IPS-18a (cell line): Measurements from ENCODE around the gene BRF1.
"Not testable (repeated sequence)": the region's sequence is repeated elsewhere in the genome, so short reads cannot be mapped to it uniquely, and the experiment has no call there.

ENCODE experiments used
- H3K27ac ChIP-seq: one replicate; pipeline ENCODE4 v1.5.1; 2013; ENCODE audit warnings: low read length
- H3K27me3 ChIP-seq: one replicate; pipeline ENCODE4 v1.6.1; 2013; ENCODE audit warnings: mild to moderate bottlenecking, low read length; ENCODE audit not compliant: control insufficient read depth, insufficient read depth
- H3K36me3 ChIP-seq: one replicate; pipeline ENCODE4 v1.6.1; 2013; ENCODE audit warnings: low read depth, low read length; ENCODE audit not compliant: control insufficient read depth
- H3K4me1 ChIP-seq: one replicate; pipeline ENCODE4 v1.6.1; 2013; ENCODE audit warnings: low read depth, low read length; ENCODE audit not compliant: control insufficient read depth
- H3K4me3 ChIP-seq: one replicate; pipeline ENCODE4 v1.5.1; 2013; ENCODE audit warnings: low read length
- H3K9ac ChIP-seq: one replicate; pipeline ENCODE4 v1.6.1; 2013; ENCODE audit warnings: mild to moderate bottlenecking, low read length, moderate library complexity
- H3K9me3 ChIP-seq: one replicate; pipeline ENCODE4 v1.6.1; 2013; ENCODE audit warnings: low read depth, low read length; ENCODE audit not compliant: control insufficient read depth

BRF1 gene

DNA sequence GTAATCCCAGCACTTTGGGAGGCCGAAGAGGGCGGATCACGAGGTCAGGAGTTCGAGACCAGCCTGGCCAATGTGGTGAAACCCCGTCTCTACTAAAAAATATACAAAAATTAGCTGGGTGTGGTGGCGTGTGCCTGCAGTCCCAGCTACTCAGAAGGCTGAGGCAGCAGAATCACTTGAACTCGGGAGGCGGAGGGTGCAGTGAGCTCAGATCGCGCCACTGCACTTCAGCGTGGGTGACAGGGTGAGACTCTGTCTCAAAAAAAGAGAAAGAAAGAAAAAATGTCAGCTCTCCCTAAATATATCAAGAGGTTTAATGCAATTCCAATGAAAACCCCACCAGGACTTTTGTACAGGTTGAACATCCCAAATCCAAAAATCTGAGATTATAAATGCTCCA is 3.5 kb downstream of the BRF1 start:
- H3K4me3 ChIP-seq, H3K9me3 ChIP-seq, H3K4me1 ChIP-seq, H3K36me3 ChIP-seq, H3K9ac ChIP-seq, H3K27ac ChIP-seq: not testable (repeated sequence)
- peaks cover 15% of the 10 kb centered on the region for H3K27me3 ChIP-seq

DNA sequence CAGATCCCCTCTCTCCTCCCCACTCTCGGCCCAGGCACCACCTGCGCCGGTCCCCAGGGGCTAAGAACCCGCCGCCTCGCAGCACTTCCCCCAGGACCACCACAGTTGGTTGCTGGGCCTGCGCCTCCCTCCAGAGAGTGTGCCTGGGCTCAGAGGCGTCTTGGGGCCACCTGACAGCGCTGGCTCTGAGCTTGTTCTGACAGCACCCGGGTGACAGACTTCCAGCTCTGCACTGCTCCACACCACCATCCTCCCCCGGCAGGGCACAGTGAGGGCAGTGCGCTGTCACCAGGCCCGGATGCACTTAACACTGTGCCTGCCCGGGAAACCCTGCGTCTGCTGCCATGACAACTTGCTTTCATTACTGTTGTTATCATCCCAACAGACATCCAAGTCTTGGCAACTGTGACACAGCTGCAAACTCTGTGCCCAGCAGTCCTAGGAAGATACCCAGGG is 6.6 kb downstream of the BRF1 start:
- Histone ChIP-seq H3K36me3 (no peaks in the 10 kb centered on the region), H3K27ac (no peak overlapping the region), H3K4me3 (no peak overlapping the region), H3K4me1 (no peaks in the 10 kb centered on the region), H3K9me3 (no peaks in the 10 kb centered on the region), H3K27me3 (peaks cover 3% of the 10 kb centered on the region), H3K9ac (no peak overlapping the region)

DNA sequence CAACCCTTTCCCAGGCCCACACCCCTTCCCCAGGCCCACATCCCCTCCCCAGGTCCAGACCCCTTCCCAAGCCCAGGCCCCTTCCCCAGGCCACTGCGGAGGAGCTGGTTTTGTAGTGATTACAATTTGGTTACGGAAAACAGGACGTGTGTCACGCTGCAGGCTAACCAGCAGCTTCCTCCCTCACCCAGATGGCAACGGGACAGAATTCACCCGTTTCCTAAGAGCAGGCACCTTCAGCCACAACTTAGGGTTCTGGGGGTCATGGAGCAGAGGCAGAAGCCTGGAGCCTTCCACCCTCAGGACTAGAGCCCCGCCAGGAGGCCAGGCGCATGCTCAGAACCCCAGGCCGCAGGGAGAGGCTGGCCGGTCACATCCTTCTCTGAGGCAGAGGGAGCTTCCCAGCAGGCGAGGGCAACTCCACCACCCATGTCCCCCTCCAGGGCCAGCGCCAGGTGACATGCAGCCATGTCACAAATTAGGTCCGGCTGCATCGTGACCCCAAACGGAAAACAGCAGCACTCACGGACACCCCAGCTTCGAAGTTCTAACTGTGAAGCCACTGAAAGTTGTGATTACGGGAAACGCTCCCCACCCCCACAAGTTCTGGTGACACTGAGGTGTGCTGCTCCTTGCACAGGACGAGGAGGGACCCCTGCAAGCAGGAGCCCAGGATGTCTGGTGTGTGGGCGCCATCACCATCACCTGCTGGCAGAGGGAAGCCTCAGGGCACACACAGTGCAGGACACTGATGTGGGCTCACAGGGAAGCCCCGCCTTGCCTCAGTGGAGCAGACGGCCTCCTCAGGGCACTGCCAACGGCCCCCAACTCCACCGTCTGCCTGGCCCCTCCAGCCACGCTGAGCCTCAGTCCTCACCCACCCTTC is 7.7 kb downstream of the BRF1 start:
- no peaks in the 10 kb centered on the region for H3K27me3 ChIP-seq
- no peak overlapping the region for H3K4me3 ChIP-seq
- no peak overlapping the region for H3K27ac ChIP-seq
- H3K36me3 ChIP-seq = no peaks in the 10 kb centered on the region
- H3K4me1 ChIP-seq = no peaks in the 10 kb centered on the region
- no peaks in the 10 kb centered on the region for H3K9me3 ChIP-seq
- no peak overlapping the region for H3K9ac ChIP-seq

DNA sequence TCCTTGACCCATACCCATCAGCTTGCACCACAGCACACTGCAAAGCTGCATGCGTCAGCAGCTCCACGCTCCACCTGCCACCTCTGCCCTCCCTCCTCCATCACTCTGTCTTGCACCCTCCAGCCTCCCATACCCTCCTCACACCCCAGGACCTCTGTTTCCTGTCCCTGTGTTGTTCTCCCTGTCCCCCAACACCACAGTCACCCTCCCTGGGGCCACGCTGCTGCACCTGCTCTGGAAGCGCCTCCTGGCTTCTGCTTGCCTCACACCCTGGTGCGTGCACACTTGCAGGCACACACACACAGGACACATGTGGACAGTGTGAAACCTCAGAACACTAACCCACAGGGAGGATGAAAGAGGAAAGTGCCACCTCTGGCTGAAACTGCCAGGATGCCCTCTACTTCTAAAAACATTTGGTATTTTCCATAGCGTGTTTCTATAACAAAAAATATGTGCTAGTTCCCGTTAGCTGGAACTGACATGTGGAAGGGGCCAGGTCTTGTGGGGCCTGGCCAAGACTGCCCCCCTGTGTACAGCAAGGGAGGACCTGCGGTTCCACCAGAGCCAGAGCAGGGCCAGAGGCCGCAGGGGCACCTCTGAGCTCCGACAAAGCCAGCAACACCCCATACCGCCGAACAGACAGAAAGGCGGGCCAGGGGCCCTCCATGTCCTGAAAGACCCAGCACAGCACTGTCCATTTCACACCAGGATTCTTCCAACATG is 10.0 kb downstream of the BRF1 start:
- H3K9ac ChIP-seq = no peak overlapping the region
- H3K27me3 ChIP-seq = no peaks in the 10 kb centered on the region
- no peaks in the 10 kb centered on the region for H3K36me3 ChIP-seq
- no peaks in the 10 kb centered on the region for H3K9me3 ChIP-seq
- H3K4me3 ChIP-seq = no peak overlapping the region
- no peak overlapping the region for H3K27ac ChIP-seq
- no peaks in the 10 kb centered on the region for H3K4me1 ChIP-seq

DNA sequence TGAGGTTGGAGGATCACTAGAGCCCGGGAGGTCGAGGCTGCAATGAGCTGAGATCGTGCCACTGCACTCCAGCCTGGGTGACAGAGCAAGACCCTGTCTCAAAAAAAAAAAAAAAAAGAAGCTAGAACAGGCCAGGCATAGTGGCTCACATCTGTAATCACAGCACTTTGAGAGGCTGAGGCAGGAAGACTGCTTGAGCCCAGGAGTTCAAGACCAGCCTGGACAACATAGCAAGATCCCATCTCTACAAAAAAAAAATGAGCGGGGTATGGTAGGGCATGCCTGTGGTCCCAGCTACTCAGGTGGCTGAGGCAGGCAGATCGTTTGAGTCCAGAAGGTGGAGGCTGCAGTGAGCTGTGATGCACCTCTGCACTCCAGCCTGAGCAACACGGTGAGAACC is 11.9 kb downstream of the BRF1 start:
- not testable (repeated sequence) for H3K9ac ChIP-seq, H3K27ac ChIP-seq, H3K9me3 ChIP-seq, H3K36me3 ChIP-seq, H3K4me3 ChIP-seq, H3K4me1 ChIP-seq, H3K27me3 ChIP-seq

DNA sequence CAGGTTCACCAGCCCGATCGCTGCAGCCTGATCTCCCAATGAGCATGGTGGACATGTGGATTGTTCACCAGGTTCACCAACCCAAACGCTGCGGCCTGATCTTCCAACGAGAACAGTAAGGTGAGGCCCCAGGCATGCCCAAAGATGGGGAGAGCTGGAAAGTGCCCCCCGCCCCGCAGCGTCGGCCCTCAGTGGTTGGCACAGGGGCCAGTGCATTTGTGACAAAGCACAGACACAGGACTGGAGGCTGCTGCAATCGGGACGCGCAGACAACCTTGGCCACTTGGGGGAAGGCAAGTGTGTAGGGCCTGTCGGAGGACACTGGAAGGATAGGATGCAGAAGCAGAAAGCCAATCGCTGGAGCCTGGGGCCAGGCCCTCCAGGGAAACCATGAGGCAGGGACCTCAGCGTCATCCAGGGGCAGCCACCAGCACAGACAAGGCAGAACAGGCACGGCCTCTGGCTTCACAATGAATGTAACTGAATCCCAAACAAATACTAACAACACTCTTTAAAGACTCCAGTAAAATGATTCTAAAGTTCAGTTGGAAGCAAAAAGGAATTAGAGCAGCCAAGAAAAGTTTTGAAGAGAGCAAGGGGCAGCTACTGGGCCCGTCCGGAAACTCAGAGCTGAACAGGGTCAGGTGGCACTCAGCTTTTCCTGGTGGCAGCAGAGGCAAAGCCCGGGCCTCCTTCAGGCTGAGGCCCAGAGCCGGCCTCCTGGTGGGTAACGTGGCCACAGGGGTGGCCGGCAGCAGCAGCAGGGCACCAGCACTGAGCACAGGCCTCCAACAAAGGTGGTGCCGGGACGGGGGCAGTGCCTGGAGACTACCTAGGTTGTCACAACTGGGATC is 13.3 kb downstream of the BRF1 start:
- Histone ChIP-seq H3K9ac (no peak overlapping the region), H3K27ac (no peak overlapping the region), H3K36me3 (no peaks in the 10 kb centered on the region), H3K4me3 (no peak overlapping the region), H3K4me1 (peaks cover 4% of the 10 kb centered on the region), H3K9me3 (no peaks in the 10 kb centered on the region), H3K27me3 (no peaks in the 10 kb centered on the region)

DNA sequence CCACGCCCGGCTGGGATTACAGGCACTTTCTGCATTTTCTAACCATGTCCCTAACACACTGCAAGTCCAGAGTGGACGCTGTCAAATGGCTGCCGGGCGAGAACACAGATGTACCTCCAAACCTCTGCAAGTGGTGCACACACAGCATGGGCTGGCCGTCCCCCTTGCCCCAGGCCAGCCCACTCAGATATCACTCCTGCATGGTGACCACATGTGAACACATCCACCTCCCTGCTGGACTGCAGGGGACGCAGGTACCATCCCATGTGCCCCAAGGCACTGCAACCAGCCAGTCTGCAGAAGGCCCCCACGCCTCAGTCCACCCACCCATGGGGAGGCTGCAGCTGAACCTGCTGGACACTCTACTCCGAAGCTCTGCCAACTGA is 14.0 kb downstream of the BRF1 start:
- H3K4me3 ChIP-seq = no peak overlapping the region
- no peaks in the 10 kb centered on the region for H3K27me3 ChIP-seq
- no peaks in the 10 kb centered on the region for H3K9me3 ChIP-seq
- H3K9ac ChIP-seq = no peak overlapping the region
- peaks cover 4% of the 10 kb centered on the region for H3K4me1 ChIP-seq
- H3K36me3 ChIP-seq = no peaks in the 10 kb centered on the region
- H3K27ac ChIP-seq = no peak overlapping the region

DNA sequence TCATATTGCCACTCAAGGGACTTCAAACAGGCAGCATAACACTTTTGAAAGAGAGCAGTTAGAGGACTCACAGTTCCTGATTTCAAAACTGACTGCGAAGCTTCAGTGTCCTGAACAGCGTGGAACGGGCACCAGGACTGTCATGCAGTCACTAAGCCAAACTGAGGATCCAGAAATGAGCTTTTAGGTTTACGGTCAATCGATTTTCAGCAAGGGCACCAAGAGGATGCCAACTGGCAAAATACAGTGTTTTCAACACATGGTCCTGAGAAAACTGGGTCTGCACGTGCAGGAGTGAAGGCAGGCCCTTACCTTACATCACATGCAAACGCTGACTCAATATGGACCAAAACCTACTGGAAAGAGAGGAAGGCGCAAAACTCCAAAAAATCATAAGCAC is 15.6 kb downstream of the BRF1 start:
- H3K9me3 ChIP-seq = no peaks in the 10 kb centered on the region
- no peaks in the 10 kb centered on the region for H3K27me3 ChIP-seq
- no peak overlapping the region for H3K4me3 ChIP-seq
- H3K4me1 ChIP-seq = peaks cover 4% of the 10 kb centered on the region
- no peak overlapping the region for H3K9ac ChIP-seq
- no peaks in the 10 kb centered on the region for H3K36me3 ChIP-seq
- no peak overlapping the region for H3K27ac ChIP-seq

DNA sequence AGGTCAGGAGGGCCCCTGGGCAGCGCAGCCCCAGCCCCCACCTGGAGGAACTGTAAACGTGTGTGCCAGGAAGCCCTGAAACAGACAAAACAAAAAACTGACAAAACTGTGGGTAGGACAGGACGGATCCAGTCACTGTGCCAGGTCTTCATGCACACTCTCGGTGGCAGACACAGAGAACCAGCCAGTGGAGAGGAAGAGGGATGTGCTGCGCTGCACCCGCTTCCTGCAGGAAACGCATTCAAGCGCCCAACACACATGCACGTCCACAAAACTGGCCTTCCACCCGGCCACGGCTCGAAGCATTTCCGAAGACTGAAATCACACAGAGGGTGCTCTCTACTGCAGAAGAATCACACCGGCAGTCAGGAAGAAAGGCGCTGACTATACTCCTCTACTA is 16.9 kb downstream of the BRF1 start:
- no peaks in the 10 kb centered on the region for H3K27me3 ChIP-seq
- H3K9ac ChIP-seq = no peak overlapping the region
- H3K36me3 ChIP-seq = no peaks in the 10 kb centered on the region
- no peaks in the 10 kb centered on the region for H3K9me3 ChIP-seq
- H3K4me1 ChIP-seq = peaks cover 4% of the 10 kb centered on the region
- H3K4me3 ChIP-seq = no peak overlapping the region
- H3K27ac ChIP-seq = no peak overlapping the region

DNA sequence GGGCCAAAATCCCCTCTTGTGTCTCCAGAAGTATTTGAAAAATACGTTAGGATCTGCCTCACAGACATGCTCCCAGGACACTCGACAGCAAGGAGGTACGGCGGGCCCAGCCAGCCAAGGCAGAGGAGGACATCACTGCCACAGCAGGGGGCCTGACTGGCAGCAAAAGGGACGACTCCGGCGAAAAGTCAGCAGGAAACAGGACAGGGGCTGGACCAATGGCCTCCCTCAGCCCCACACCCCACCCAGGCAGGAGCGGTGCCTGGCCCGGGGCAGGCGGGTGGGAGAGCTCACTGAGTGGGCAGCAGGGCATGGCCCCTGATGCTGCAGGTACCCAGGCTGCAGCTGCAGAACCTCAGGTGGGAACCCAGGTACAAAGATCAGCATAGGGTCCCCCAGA is 17.8 kb downstream of the BRF1 start:
- Histone ChIP-seq H3K27me3 (no peaks in the 10 kb centered on the region), H3K4me1 (peaks cover 4% of the 10 kb centered on the region), H3K9ac (no peak overlapping the region), H3K27ac (no peak overlapping the region), H3K9me3 (no peaks in the 10 kb centered on the region), H3K36me3 (no peaks in the 10 kb centered on the region), H3K4me3 (no peak overlapping the region)

DNA sequence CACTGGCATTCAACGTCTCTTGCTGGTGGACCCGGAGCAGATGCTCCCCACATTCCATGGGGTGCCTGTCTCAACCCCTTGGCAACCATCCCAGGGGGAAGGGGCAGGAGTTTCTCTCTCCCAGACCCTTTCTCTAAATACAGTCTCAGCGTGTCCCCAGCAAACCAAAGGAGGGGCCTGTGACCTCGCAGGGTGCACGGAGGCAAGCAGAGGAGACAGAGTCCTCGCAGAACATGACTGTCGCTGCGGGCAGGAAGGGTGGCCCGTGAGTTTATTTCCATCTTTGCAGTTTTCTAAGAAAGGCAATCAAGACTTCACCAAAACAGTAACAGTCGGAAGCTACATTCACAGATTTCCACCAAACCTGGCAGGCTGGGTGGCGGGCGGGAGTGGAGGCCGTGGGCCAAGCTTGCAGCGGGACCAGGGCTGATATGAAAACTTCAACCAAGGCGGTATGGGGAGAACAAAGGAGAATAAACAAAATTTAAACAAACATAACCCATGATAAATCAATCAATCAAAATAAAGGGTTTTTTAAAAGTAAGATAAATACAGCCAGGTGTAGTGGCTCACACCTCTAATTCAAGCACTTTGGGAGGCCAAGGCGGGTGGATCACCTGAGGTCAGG is 18.6 kb downstream of the BRF1 start:
- Histone ChIP-seq H3K4me1 (peaks cover 4% of the 10 kb centered on the region), H3K9ac (no peak overlapping the region), H3K4me3 (no peak overlapping the region), H3K27me3 (no peaks in the 10 kb centered on the region), H3K27ac (no peak overlapping the region), H3K9me3 (no peaks in the 10 kb centered on the region), H3K36me3 (no peaks in the 10 kb centered on the region)
